ENCODE results near the gene SLC1A2.

SLC1A2 gene

DNA sequence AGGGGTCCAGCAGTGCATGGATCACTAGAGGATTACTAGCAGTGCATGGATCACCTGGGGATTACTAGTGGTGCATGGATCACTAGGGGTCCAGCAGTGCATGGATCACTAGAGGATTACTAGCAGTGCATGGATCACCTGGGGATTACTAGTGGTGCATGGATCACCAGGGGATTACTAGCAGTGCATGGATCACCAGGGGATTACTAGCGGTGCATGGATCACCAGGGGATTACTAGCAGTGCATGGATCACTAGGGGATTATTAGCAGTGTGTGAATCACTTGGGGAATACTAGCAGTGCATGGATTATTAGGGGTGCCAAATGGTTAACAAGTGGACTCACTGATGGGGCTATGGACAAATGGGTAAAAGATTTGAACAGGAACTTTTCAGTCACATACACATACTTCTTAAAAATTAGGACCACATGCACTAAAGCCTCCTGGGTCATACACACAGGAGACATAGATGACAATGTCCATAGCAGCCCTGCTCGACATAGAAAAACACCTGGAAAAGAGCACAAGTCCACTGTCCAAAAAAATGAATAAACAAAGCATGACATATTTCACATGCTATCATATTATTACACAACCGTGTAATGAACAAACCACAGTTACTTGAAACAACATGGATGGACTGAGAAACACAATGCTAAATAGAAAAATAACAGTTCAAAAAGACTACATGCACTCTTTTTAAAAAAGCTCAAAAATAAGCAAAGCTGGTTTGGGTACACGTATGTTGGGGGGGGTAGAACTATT, 170.6 kb downstream of the SLC1A2 start:
- Histone ChIP-seq H3K36me3 (ENCODE audit: control insufficient read depth, insufficient read depth, low read length) (no peaks in the 10 kb centered on the region), H3K27me3 (ENCODE audit: control insufficient read depth, insufficient read depth, low read length) (no peaks in the 10 kb centered on the region), H3K9ac (ENCODE audit: low read depth, low read length) (no peak overlapping the region), H3K4me1 (ENCODE audit: control insufficient read depth, insufficient read depth, low read length) (no peaks in the 10 kb centered on the region), H3K9me3 (ENCODE audit: control insufficient read depth, insufficient read depth, low read length) (peaks cover 3% of the 10 kb centered on the region), H3K4me3 (ENCODE audit: low read depth, low read length) (no peak overlapping the region)

DNA sequence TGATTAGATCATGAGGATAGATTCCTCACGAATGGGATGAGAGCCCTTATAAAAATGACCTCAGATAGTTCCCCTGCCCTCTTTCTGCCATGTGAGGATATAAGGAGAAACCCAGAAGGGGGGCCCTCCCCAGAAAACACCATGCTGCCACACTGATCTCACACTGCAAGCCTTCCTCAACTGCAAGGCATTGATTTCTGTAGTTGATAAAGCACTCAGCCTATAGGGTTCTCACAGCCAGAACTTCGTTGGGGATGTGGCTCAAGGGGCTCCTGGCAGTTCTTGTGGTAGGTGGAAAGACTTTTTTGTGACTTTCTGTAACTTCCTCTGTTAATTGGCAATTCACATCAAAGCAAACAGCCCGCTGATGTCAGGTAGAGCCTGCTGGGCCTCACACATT, 171.5 kb downstream of the SLC1A2 start:
- Histone ChIP-seq H3K9ac (ENCODE audit: low read depth, low read length) (no peak overlapping the region), H3K36me3 (ENCODE audit: control insufficient read depth, insufficient read depth, low read length) (no peaks in the 10 kb centered on the region), H3K4me3 (ENCODE audit: low read depth, low read length) (no peak overlapping the region), H3K27me3 (ENCODE audit: control insufficient read depth, insufficient read depth, low read length) (no peaks in the 10 kb centered on the region), H3K4me1 (ENCODE audit: control insufficient read depth, insufficient read depth, low read length) (no peaks in the 10 kb centered on the region), H3K9me3 (ENCODE audit: control insufficient read depth, insufficient read depth, low read length) (peaks cover 3% of the 10 kb centered on the region)

DNA sequence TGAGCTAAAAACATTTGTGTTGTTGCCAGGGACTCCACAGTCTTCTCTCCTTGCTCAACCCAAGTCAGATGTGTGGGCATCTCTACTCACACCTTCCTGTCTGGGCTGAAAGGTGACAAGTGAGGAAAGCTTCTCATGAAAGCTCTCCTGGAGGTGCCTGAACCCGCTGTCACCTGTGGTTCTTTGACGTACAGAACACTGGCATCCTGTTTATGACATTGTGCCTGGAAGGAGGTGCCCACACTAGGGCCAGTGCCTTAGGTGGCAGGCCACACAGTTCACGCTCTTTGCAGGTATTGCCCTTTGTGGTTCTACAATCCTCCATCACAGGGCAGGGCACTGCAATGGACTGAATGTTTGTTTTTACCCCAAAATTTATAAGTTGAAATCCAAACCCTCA, 171.9 kb downstream of the SLC1A2 start:
- Histone ChIP-seq H3K9ac (ENCODE audit: low read depth, low read length) (no peak overlapping the region), H3K4me1 (ENCODE audit: control insufficient read depth, insufficient read depth, low read length) (no peaks in the 10 kb centered on the region), H3K4me3 (ENCODE audit: low read depth, low read length) (no peak overlapping the region), H3K36me3 (ENCODE audit: control insufficient read depth, insufficient read depth, low read length) (no peaks in the 10 kb centered on the region), H3K27me3 (ENCODE audit: control insufficient read depth, insufficient read depth, low read length) (no peaks in the 10 kb centered on the region), H3K9me3 (ENCODE audit: control insufficient read depth, insufficient read depth, low read length) (peaks cover 3% of the 10 kb centered on the region)

DNA sequence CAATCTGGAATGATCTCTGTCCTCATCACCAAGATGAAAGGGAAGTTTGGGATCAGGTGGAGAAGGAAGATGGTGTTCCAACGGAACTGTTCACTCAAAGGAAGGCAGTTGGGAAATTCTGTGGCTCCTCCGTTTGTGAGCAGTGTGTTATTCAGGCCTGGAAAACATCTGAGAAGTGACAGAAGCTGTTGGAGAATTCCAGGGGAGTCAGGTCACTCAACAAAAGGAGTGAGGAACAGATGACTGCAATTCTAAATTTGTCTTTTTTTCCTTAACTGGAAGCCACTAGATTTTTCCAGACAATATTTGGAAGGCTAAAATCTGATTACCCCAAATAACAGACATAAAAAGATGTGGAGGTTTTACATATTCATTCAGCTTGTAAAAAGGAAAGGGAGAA, 172.6 kb downstream of the SLC1A2 start:
- H3K4me1 ChIP-seq (ENCODE audit: control insufficient read depth, insufficient read depth, low read length) = no peaks in the 10 kb centered on the region
- no peak overlapping the region for H3K4me3 ChIP-seq (ENCODE audit: low read depth, low read length)
- H3K27me3 ChIP-seq (ENCODE audit: control insufficient read depth, insufficient read depth, low read length) = no peaks in the 10 kb centered on the region
- H3K9me3 ChIP-seq (ENCODE audit: control insufficient read depth, insufficient read depth, low read length) = peaks cover 3% of the 10 kb centered on the region
- H3K36me3 ChIP-seq (ENCODE audit: control insufficient read depth, insufficient read depth, low read length) = no peaks in the 10 kb centered on the region
- H3K9ac ChIP-seq (ENCODE audit: low read depth, low read length) = no peak overlapping the region

DNA sequence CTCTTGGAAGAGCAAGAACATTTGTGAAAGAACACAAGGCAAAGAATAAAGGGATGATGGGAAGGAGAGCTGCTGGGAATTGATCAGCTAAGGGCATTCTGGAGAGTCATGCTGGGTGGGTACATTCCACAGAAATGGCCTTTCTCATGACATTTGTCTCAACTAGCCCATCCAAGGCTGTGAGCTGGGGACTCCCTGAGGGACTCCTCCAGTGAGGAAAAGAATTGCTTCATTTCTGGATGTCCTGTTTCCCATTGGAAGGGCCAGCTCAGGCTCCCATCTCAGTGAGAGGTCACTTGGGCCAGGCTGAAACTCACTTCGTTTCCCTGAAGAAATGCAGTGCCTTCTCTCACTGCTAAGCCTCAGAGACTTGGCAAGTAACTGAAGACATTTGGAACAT, 173.6 kb downstream of the SLC1A2 start:
- Histone ChIP-seq H3K4me3 (ENCODE audit: low read depth, low read length) (no peak overlapping the region), H3K9me3 (ENCODE audit: control insufficient read depth, insufficient read depth, low read length) (peaks cover 3% of the 10 kb centered on the region), H3K27me3 (ENCODE audit: control insufficient read depth, insufficient read depth, low read length) (no peaks in the 10 kb centered on the region), H3K4me1 (ENCODE audit: control insufficient read depth, insufficient read depth, low read length) (no peaks in the 10 kb centered on the region), H3K9ac (ENCODE audit: low read depth, low read length) (no peak overlapping the region), H3K36me3 (ENCODE audit: control insufficient read depth, insufficient read depth, low read length) (no peaks in the 10 kb centered on the region)

DNA sequence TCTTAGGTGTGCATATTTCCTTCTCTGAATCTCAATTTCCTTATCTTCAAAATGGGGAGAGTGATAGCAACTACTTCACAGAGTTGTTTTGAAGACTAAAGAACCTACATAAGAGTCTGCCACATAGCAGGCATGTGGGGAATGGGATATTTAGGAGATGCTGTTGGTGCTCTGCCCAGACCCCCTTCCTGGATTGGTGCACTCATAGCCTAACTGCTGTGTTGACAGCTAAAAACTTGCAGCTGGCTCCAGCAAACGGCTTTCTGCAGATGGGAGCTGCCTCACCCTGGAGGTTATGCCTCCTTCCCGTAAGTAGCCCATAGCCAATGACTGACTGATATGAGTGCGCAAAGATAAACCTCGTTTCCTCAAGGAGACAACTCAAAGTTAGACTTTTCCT, 174.3 kb downstream of the SLC1A2 start:
- H3K9ac ChIP-seq (ENCODE audit: low read depth, low read length) = no peak overlapping the region
- H3K4me3 ChIP-seq (ENCODE audit: low read depth, low read length) = no peak overlapping the region
- peaks cover 3% of the 10 kb centered on the region for H3K9me3 ChIP-seq (ENCODE audit: control insufficient read depth, insufficient read depth, low read length)
- H3K27me3 ChIP-seq (ENCODE audit: control insufficient read depth, insufficient read depth, low read length) = no peaks in the 10 kb centered on the region
- no peaks in the 10 kb centered on the region for H3K4me1 ChIP-seq (ENCODE audit: control insufficient read depth, insufficient read depth, low read length)
- H3K36me3 ChIP-seq (ENCODE audit: control insufficient read depth, insufficient read depth, low read length) = no peaks in the 10 kb centered on the region

DNA sequence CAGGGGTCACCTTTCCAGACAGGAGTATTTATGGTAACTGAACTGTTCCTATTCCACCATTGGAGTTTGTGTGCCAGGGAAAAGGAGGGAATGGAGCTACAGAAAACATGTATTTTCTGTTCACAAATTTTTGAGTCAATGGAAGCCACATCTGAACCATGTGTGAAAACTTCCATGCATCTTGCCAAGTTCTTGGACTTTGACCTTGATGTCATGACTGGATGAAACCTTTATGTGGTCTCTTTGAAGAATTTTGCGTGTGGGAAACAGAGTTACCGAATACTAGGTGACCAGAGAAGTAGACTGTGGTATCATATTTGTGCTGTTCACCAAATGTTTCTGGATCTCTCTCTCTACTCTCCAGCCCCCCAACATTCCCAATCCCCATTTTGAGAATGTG, 175.6 kb downstream of the SLC1A2 start:
- Histone ChIP-seq H3K27me3 (ENCODE audit: control insufficient read depth, insufficient read depth, low read length) (no peaks in the 10 kb centered on the region), H3K9me3 (ENCODE audit: control insufficient read depth, insufficient read depth, low read length) (peaks cover 3% of the 10 kb centered on the region), H3K4me3 (ENCODE audit: low read depth, low read length) (no peak overlapping the region), H3K4me1 (ENCODE audit: control insufficient read depth, insufficient read depth, low read length) (no peaks in the 10 kb centered on the region), H3K36me3 (ENCODE audit: control insufficient read depth, insufficient read depth, low read length) (no peaks in the 10 kb centered on the region), H3K9ac (ENCODE audit: low read depth, low read length) (no peak overlapping the region)

DNA sequence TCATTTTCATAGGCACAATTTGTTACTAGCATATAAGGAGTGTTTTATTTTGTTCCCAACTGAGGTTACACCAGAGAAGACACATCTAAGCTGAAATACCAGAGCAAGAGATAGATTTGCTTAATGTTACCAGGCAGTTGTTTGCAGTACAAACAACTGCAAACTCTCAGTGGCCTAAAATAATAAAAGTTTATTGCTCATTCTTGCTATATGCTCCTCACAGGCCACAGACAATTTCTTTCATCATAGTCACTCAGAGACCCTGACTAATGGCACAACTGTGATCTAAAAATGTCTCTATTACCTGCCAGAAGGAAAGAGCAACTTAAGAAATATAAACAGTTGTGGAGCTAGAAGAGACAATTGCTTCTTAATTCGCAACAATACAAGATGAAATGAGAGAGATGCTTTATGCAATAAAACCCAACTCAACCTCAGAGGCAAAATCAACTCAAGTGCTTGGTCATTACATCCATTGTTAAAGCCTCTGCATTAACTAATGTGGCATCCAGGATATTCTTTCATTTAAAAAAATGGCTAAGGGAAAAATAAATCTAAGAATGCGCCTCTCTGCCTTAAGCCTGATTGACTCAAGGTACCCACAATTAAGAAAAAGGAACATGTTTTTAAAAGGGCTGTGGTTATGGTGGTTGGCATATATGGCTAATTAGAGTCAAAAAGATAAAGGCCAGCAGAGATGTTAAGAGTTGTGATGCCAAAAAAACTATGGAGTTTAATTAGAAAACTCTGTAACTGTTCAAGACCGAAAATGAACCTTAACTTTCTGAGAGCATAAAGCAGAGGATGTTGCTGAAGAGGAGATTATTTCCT, 176.7 kb downstream of the SLC1A2 start:
- H3K4me3 ChIP-seq (ENCODE audit: low read depth, low read length) = no peak overlapping the region
- H3K27me3 ChIP-seq (ENCODE audit: control insufficient read depth, insufficient read depth, low read length) = no peaks in the 10 kb centered on the region
- H3K9ac ChIP-seq (ENCODE audit: low read depth, low read length) = no peak overlapping the region
- H3K36me3 ChIP-seq (ENCODE audit: control insufficient read depth, insufficient read depth, low read length) = no peaks in the 10 kb centered on the region
- no peaks in the 10 kb centered on the region for H3K9me3 ChIP-seq (ENCODE audit: control insufficient read depth, insufficient read depth, low read length)
- H3K4me1 ChIP-seq (ENCODE audit: control insufficient read depth, insufficient read depth, low read length) = peaks cover 4% of the 10 kb centered on the region

DNA sequence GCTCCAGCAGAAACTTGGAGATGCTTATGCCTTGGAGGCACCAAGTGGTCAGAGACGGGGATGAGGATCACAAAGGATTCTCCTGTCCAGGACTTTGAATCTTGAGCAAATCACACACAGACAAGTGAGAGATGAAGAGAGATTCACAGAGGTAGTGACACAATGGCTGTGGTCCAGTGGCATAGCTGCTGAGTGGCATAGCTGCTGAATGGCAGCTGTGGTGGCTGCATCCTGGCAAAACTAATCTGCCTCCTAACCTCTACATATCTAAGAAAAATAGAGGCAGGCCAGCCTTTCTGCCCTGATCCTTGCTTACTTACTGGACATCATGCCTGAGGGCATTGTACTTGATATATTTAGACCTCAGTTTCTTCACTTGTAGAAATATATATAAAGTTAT, 177.8 kb downstream of the SLC1A2 start:
- Histone ChIP-seq H3K9me3 (ENCODE audit: control insufficient read depth, insufficient read depth, low read length) (no peaks in the 10 kb centered on the region), H3K27me3 (ENCODE audit: control insufficient read depth, insufficient read depth, low read length) (no peaks in the 10 kb centered on the region), H3K36me3 (ENCODE audit: control insufficient read depth, insufficient read depth, low read length) (no peaks in the 10 kb centered on the region), H3K4me1 (ENCODE audit: control insufficient read depth, insufficient read depth, low read length) (peaks cover 7% of the 10 kb centered on the region), H3K4me3 (ENCODE audit: low read depth, low read length) (no peak overlapping the region), H3K9ac (ENCODE audit: low read depth, low read length) (no peak overlapping the region)

DNA sequence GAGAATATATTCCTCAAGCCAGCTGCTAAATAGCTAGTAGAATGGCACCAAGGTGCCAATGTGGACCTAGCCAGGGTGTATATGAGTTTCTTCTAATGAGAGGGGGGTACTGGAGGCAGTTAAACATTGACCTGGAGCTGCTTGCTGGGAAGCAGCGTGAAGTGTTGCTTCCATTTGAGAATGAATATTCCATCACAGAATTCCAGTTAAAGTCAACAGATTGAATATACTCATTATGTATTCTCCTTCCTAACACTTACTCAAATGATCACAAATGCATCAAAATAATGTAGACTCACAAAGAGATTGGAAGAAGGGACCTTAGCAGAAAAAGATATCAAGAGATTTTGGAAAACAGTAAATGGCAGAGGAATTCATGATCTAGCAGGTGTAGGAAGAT, 178.3 kb downstream of the SLC1A2 start:
- Histone ChIP-seq H3K9me3 (ENCODE audit: control insufficient read depth, insufficient read depth, low read length) (no peaks in the 10 kb centered on the region), H3K4me3 (ENCODE audit: low read depth, low read length) (no peak overlapping the region), H3K36me3 (ENCODE audit: control insufficient read depth, insufficient read depth, low read length) (no peaks in the 10 kb centered on the region), H3K9ac (ENCODE audit: low read depth, low read length) (no peak overlapping the region), H3K4me1 (ENCODE audit: control insufficient read depth, insufficient read depth, low read length) (peaks cover 7% of the 10 kb centered on the region), H3K27me3 (ENCODE audit: control insufficient read depth, insufficient read depth, low read length) (no peaks in the 10 kb centered on the region)

DNA sequence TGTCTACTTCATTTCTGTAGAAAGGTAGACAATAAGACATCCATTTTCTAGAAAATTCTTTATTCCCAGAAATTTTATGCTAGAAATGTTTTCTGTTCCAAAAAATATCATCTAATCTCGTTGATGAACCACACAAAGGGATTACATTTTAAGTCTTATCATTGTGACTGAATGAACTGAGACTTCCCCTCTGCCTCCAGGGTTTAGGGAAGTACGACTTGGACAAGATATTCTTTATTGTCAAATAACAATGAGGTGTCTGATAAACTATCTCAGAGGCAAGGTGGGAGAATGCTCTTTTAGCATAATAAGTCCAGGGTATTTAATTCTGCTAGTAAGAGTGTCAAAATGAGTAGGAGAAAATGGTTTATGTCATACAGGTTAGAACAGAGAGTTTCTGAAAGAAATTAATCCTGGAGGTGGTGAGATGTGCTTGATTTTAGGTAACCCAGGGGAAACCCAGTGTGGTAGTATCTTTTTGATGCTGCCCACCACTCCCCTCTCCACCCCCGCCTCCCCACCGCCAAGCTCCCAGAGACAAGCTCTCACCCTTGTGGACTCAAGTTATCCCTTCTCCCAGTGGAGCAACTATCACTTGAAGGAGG, 179.8 kb downstream of the SLC1A2 start:
- no peak overlapping the region for H3K4me3 ChIP-seq (ENCODE audit: low read depth, low read length)
- no peak overlapping the region for H3K9ac ChIP-seq (ENCODE audit: low read depth, low read length)
- no peaks in the 10 kb centered on the region for H3K36me3 ChIP-seq (ENCODE audit: control insufficient read depth, insufficient read depth, low read length)
- H3K27me3 ChIP-seq (ENCODE audit: control insufficient read depth, insufficient read depth, low read length) = no peaks in the 10 kb centered on the region
- peaks cover 7% of the 10 kb centered on the region for H3K4me1 ChIP-seq (ENCODE audit: control insufficient read depth, insufficient read depth, low read length)
- no peaks in the 10 kb centered on the region for H3K9me3 ChIP-seq (ENCODE audit: control insufficient read depth, insufficient read depth, low read length)

DNA sequence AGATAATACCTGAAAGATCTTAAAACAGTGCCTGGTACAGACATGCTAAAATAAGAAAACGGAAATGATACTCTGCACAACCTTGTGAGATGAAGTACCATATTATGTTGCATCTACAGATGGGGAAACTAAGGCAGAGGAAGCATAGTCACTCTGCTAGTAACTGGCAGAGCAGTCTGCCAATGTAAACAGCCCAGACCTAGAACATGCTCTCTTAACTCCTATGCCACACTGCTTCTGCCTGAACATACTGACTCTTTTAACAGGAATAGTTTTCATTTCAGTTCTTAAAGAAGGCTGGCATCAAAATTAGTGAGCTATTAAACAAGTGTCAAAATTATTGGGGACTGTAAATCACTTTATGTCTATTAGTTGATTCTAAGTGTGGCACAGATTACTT, 180.5 kb downstream of the SLC1A2 start:
- Histone ChIP-seq H3K4me3 (ENCODE audit: low read depth, low read length) (no peak overlapping the region), H3K4me1 (ENCODE audit: control insufficient read depth, insufficient read depth, low read length) (peaks cover 7% of the 10 kb centered on the region), H3K9ac (ENCODE audit: low read depth, low read length) (no peak overlapping the region), H3K36me3 (ENCODE audit: control insufficient read depth, insufficient read depth, low read length) (no peaks in the 10 kb centered on the region), H3K27me3 (ENCODE audit: control insufficient read depth, insufficient read depth, low read length) (no peaks in the 10 kb centered on the region), H3K9me3 (ENCODE audit: control insufficient read depth, insufficient read depth, low read length) (no peaks in the 10 kb centered on the region)

Data from iPS-15b (cell line).